HG03565 (cell line): Measurements from ENCODE around the gene MACROH2A1.
"Not testable (repeated sequence)": the region's sequence is repeated elsewhere in the genome, so short reads cannot be mapped to it uniquely, and the experiment has no call there.

Experiments used
- ATAC-seq: cut with Tn5 transposase; IDR thresholded peaks from one replicate; pipeline ENCODE4 v1.9.1; 2021; ENCODE audit warnings: mild to moderate bottlenecking, moderate library complexity; ENCODE audit not compliant: unreplicated experiment

The MACROH2A1 gene

GRCh38 chr5:135379046-135379654, 19.9 kb downstream of the MACROH2A1 start:
- ATAC-seq: no peak

GRCh38 chr5:135377751-135378680, 21.0 kb downstream of the MACROH2A1 start:
- no peak for ATAC-seq

- ATAC-seq: peak; percentile 73
Observed at GRCh38 chr5:135376961-135377624, 21.9 kb downstream of the MACROH2A1 start.

- ATAC-seq: no peak
Observed at GRCh38 chr5:135375040-135375793, 23.8 kb downstream of the MACROH2A1 start.

- no peak for ATAC-seq
Observed at GRCh38 chr5:135373736-135374515, 25.1 kb downstream of the MACROH2A1 start.

- no peak for ATAC-seq
Observed at GRCh38 chr5:135372654-135373381, 26.2 kb downstream of the MACROH2A1 start.

- ATAC-seq: no peak
Observed at GRCh38 chr5:135371622-135372232, 27.3 kb downstream of the MACROH2A1 start.

- no peak for ATAC-seq
Observed at GRCh38 chr5:135369952-135370351, 29.1 kb downstream of the MACROH2A1 start.

GRCh38 chr5:135367554-135367953, 31.5 kb downstream of the MACROH2A1 start:
- ATAC-seq: no peak

GRCh38 chr5:135367076-135367475, 32.0 kb downstream of the MACROH2A1 start:
- no peak for ATAC-seq

GRCh38 chr5:135365281-135365680, 33.8 kb downstream of the MACROH2A1 start:
- ATAC-seq: no peak

- ATAC-seq: no peak
Observed at GRCh38 chr5:135364421-135365262, 34.4 kb downstream of the MACROH2A1 start.

- not testable (repeated sequence) for ATAC-seq
Observed at GRCh38 chr5:135363342-135363741, 35.7 kb downstream of the MACROH2A1 start.

- ATAC-seq: no peak
Observed at GRCh38 chr5:135362102-135362501, 36.9 kb downstream of the MACROH2A1 start.

- ATAC-seq: no peak
Observed at GRCh38 chr5:135360278-135361274, 38.5 kb downstream of the MACROH2A1 start.

- no peak for ATAC-seq
Observed at GRCh38 chr5:135359374-135360165, 39.5 kb downstream of the MACROH2A1 start.
